ENCODE measurements around the gene OAS1. TPM values are rescaled to one million over a fixed set of nuclear protein-coding genes. Genes with fewer than 3 reads are reported as not detected.
"Not testable (repeated sequence)": the region's sequence is repeated elsewhere in the genome, so short reads cannot be mapped to it uniquely, and the experiment has no call there.

OAS1 gene
- total and polyA plus RNA-seq, 2 donors (not counting 3 experiments of a cell fraction or from before 2014, with no cell fraction given), result 5.7 to 6.4 TPM

DNA sequence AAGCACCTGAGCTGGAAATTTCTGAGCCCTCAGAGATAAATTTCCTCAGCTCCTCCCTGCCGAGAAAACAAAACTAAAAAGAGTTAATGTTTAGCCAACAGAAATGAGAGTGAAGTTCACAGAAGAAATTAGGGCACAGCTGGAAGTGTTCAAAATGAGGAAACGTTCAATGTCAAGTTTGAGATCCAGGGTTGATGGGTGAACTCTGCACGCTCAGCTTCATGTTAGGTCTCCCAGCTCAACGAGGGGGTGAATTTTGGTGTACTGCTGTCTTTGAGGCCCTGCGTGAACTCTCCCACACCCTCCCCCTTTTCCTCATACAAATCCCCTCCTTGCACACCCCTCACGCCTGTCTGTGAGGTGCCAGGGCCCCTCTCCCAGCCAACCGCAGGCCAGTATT is 18.2 kb downstream of the OAS1 start:
- POLR2A ChIA-PET, result interaction anchor here (0.7 kb wide), 1 partner anchor 794 kb away, joined by 3 read pairs; no protein-coding TSS in a partner anchor
- H2AFZ ChIP-seq (ENCODE audit: low read depth, low read length), result no peak overlapping the region
- H3K79me2 ChIP-seq (ENCODE audit: control insufficient read depth, insufficient read depth, low read length), result no peaks in the 10 kb centered on the region
- CTCF ChIA-PET, result interaction anchor here (1.0 to 1.2 kb wide), 2 partner anchors 18 to 24 kb away, joined by 3 to 7 read pairs; partner anchors contain the start of gene OAS1
- TF ChIP-seq, protein P1, sequence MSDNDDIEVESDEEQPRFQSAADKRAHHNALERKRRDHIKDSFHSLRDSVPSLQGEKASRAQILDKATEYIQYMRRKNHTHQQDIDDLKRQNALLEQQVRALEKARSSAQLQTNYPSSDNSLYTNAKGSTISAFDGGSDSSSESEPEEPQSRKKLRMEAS (IDR thresholded peaks at IDR 0.05; ENCODE audit: insufficient read depth, insufficient read length), result no peak
- TF ChIP-seq POLR2A (IDR thresholded peaks at IDR 0.05; ENCODE audit: low read depth, low read length), result no peak
- intact Hi-C loops (cut with micrococcal nuclease) (no loop called here), dilution Hi-C loops (cut with MboI; ENCODE audit: extremely low pct_ligation_motif_present, low sequenced_read_pairs) (no loop called here)
- no peak overlapping the region for H3K9ac ChIP-seq (replicated peaks; ENCODE audit: extremely low read depth, insufficient read depth, low read length)
- H3K36me3 ChIP-seq (ENCODE audit: control insufficient read depth in 2 of 2, extremely low read depth in 1 of 2, insufficient read depth in 2 of 2, low read length in 2 of 2), result no peaks in the 10 kb centered on the region
- H3K4me2 ChIP-seq (ENCODE audit: insufficient read depth, low read length), result no peak overlapping the region
- peaks cover 0 to 2% of the 10 kb centered on the region in 2 experiments for H3K27me3 ChIP-seq (ENCODE audit: control insufficient read depth in 2 of 2, insufficient read depth in 2 of 2, low read length in 2 of 2)
- no peak overlapping the region for H3K4me3 ChIP-seq (replicated peaks in 1 of 3; ENCODE audit: insufficient read depth in 1 of 3, low read depth in 1 of 3, low read length in 3 of 3)
- no peaks in the 10 kb centered on the region for H3K4me1 ChIP-seq (ENCODE audit: control insufficient read depth, extremely low read depth, insufficient read depth, low read length)
- H3K9me1 ChIP-seq (replicated peaks; ENCODE audit: control insufficient read depth, extremely low read depth, insufficient read depth, low read length), result no peaks in the 10 kb centered on the region
- no peak for FAIRE-seq
- no TSS peak for BruUV-seq (replicated peaks)
- no peaks in the 10 kb centered on the region for H3K9me3 ChIP-seq (replicated peaks; ENCODE audit: control insufficient read depth, insufficient read depth, low read length)
- no peak for DNase-seq (ENCODE audit: low read depth, low spot score)
- no peaks in the 10 kb centered on the region for H4K20me1 ChIP-seq (replicated peaks; ENCODE audit: control insufficient read depth, extremely low read depth, insufficient read depth, low read length)
- no peak overlapping the region for H3K27ac ChIP-seq (ENCODE audit: insufficient read depth, low read depth, low read length)

DNA sequence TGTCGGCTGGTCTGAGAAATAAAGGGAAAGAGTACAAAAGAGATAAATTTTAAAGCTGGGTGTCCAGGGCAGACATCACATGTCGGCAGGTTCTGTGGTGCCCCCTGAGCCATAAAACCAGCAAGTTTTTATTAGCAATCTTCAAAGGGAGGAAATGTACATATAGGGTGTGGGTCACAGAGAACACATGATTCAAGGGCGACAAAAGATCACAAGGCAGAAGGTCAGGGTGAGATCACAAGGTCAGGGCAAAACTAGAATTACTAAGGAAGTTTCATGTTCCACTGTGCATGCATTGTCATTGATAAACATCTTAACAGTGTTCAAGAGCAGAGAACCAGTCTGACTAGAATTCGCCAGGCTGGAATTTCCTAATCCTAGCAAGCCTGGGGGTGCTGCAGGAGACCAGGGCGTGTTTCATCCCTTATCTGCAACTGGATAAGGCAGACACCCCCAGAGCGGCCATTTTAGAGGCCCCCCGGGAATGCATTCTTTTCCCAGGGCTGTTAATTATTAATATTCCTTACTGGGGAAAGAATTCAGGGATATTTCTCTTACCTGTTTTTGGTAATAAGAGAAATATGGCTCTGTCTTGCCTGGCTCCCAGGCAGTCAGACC is 19.8 kb downstream of the OAS1 start:
- POLR2A ChIA-PET; dilution Hi-C loops (cut with MboI; ENCODE audit: extremely low pct_ligation_motif_present, low sequenced_read_pairs): not testable (repeated sequence)

More for the DNA sequence above, 19.8 kb downstream of the OAS1 start:
- H3K27me3 ChIP-seq (ENCODE audit: control insufficient read depth in 2 of 2, insufficient read depth in 2 of 2, low read length in 2 of 2); H3K4me2 ChIP-seq (ENCODE audit: insufficient read depth, low read length); H3K4me1 ChIP-seq (ENCODE audit: control insufficient read depth, extremely low read depth, insufficient read depth, low read length); H3K9ac ChIP-seq (replicated peaks; ENCODE audit: extremely low read depth, insufficient read depth, low read length); BruUV-seq (replicated peaks); CTCF ChIA-PET; FAIRE-seq; H3K9me3 ChIP-seq (replicated peaks; ENCODE audit: control insufficient read depth, insufficient read depth, low read length); intact Hi-C loops (cut with micrococcal nuclease); DNase-seq (ENCODE audit: low read depth, low spot score); H4K20me1 ChIP-seq (replicated peaks; ENCODE audit: control insufficient read depth, extremely low read depth, insufficient read depth, low read length); H2AFZ ChIP-seq (ENCODE audit: low read depth, low read length); H3K36me3 ChIP-seq (ENCODE audit: control insufficient read depth in 2 of 2, extremely low read depth in 1 of 2, insufficient read depth in 2 of 2, low read length in 2 of 2); H3K27ac ChIP-seq (ENCODE audit: insufficient read depth, low read depth, low read length); H3K9me1 ChIP-seq (replicated peaks; ENCODE audit: control insufficient read depth, extremely low read depth, insufficient read depth, low read length); H3K79me2 ChIP-seq (ENCODE audit: control insufficient read depth, insufficient read depth, low read length); H3K4me3 ChIP-seq (replicated peaks in 1 of 3; ENCODE audit: insufficient read depth in 1 of 3, low read depth in 1 of 3, low read length in 3 of 3): not testable (repeated sequence)

All from endothelial cell of umbilical vein (primary cell).